Measurements from ENCODE around the gene SRGAP3.

SRGAP3 gene

GRCh38 chr3:9036404-9037131, 212.9 kb downstream of the SRGAP3 start:
- no peak for DNase-seq

DNA sequence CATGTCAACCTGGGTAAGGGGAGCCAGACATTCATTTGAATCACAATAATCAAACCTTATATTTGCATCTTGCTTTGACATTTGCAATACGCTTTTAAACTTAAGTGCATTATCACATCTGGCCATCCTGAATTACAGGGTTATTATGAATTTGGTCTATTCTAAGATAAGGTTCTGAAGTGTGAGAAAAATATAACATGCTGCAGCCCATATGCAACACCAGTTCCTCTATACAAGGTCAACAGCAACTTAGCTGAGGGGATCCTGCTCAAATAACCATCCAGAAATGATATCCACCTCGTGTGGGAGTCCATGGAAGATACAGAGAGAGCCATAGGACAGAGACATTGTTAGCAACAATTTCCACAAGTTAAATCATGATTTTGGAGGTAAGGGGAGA, 213.5 kb downstream of the SRGAP3 start:
- DNase-seq, result no peak

DNA sequence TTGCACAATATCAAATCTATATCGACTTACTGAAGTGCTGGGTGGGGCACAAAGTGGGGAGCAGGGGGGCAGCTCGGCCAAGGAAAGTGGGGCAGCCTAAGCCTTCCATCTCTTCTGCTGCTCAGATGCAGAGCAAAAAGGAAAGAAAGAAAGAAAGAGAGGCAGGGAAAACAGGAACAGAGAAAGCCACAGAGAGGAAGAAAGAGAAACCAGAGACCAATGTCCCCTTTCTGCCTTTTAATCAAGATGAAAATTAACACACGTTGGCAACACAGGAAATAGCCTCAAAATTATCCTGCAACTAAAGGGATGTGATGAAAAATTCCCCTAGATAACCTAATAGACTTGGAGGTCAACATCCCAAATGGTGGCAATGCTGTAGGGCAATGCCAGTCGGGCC, 214.0 kb downstream of the SRGAP3 start:
- no peak for DNase-seq

DNA sequence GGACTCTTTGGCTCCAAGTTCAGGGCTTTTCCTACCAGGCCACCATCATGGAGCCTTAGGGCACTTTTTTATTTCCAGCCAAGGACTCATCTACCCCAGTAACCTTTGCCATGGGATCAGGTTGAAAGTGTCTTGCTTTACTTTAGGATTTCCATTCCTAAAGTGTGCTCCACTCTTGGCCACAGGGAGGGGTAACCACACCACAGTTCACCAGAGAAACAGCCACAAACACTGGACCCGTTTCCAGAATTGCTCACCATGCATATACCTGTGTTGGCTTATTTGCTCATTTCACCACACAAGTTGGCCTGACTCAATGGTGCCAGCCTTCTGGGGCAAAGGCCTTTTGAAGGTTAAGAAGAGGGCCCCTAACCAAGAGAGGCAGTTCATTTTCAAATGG, 215.6 kb downstream of the SRGAP3 start:
- DNase-seq, result no peak

DNA sequence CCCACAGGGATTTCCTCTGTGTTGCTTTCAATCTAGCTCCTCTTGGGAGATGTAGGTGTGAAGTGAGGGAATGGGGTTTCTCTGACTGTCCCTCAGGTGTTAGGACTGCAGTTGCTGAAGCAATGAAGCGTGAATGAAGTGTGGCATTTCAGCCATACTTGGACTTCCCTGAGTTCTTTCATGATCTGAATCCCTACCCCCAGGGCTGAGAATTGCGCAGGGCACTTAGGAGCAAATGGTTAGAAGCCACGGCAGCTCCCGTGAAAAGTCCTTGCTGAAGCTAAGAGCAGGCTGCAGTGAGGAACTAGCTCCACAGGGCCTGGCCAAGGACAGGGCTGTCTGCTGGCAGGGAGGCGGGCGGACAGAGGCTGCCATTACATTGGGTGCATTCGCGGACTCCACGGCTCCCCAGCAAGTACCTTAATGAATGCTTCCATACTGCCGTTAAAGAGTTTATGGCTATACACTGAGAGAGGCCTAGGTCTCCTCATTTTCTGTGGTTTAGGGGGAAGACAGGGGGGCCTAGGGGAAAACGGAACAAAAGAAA, 217.1 kb downstream of the SRGAP3 start:
- no peak for DNase-seq

- no peak for DNase-seq
Observed at GRCh38 chr3:9030034-9030433, 219.4 kb downstream of the SRGAP3 start.

DNA sequence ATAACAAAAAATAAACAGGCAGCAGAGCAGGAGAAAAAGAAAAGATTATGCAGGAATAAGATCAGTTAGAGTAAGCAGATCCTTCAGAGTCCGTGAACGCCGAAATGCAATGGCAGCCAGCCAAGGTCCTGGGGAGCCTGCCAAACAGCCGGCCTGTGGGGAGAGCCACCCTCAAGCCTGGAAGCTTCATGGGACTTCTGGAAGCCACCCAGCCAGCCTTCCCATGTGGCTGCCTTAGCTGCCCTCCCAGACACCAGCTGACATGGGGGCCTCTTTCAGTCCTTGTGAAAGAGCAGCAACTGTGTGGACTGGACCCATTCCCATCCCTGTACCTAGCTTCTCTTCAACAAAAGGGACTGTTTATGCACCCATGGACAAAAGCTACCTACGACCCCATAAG, 221.3 kb downstream of the SRGAP3 start:
- DNase-seq, result no peak

DNA sequence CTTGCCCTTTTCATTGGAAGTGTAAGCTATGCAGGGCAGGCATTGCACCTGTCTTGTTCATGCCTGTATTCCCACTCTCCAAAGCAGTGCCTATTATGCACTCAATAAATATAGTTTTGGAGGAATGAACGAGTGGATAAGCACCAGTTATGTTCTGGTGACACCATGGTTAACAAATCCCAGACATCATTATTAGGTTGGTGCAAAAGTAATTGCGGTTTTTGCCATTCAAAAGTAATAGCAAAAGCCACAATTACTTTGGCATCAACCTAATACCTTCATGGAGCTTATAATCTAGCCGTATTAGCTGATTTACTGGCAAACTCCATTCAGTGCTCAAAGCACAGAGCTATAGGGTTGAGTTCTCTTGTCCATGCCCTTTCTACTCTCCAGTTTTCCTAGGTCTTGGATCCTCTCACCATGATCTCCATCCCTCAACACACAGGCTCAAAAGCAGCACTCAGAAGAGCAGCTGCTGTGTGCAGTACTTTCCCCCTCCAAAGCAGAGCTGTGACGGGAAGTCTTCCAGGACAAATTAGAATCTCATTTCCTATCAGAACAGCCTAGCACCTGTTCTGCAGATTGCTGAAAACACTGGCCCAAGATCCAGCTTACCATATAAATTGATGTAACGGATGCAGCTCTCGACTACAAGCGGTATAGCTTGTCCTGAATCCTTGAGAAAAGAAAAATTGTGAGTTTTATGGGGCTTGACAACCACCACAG, 223.0 kb downstream of the SRGAP3 start:
- no peak for DNase-seq

GRCh38 chr3:9024341-9024740, 225.1 kb downstream of the SRGAP3 start:
- DNase-seq, result no peak

- no peak for DNase-seq
Observed at GRCh38 chr3:9023226-9023590, 226.2 kb downstream of the SRGAP3 start.

GRCh38 chr3:9022305-9023225, 226.9 kb downstream of the SRGAP3 start:
- no peak for DNase-seq

DNA sequence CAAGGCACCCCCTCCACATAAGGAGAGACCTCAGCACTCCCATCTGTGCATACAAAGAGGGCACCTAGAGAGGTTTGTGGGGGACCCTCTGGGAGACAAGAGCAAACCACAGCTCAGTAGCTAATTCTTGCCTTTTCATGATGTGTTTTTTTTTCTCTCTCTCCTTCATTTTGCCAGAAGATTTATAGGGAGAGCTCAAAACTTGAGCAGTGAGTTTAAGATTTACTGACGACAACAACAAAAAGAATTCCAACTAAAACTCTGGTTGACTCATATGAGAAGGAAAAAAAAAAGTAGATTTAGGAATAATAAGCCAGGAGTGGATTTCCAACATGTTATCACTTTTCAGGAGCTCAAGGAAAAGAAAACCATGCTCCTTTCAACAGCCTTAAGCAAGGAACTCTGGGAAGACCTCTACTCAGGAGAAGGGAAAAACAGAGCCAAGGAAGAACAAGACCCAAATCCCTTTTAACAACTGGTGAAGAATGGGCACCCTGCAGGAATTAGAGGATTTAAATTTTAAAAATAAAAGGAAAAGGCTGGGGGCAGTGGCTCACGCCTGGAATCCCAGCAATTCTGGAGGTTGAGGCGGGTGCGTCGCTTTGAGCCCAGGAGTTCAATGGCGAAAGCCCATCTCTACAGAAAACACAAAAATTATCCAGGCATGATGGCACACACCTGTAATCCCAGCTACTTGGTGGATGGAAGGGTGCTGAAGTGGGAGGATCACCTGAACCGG, 228.0 kb downstream of the SRGAP3 start:
- DNase-seq, result no peak

DNA sequence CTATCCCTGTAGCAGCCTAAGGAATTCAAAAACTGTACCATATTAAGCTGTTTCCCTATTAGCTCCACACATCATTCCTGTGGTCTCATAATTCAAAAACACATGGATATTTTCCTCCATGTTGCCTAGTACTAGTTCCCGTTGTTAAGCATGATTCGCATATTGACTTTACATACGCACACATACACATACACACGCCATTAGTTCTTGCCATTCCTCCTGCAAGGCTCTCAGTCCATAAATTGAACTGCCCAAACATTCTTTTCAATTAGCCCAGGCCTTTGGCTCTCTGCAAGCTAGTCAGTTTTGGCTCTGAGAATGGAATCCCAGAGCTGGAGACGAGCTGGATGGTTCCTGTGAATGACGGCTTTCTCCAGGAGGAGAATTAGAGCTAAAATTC, 229.0 kb downstream of the SRGAP3 start:
- no peak for DNase-seq

- no peak for DNase-seq
Observed at GRCh38 chr3:9019259-9019961, 230.0 kb downstream of the SRGAP3 start.

- DNase-seq, result no peak
Observed at GRCh38 chr3:9015250-9015649, 234.2 kb downstream of the SRGAP3 start.

DNA sequence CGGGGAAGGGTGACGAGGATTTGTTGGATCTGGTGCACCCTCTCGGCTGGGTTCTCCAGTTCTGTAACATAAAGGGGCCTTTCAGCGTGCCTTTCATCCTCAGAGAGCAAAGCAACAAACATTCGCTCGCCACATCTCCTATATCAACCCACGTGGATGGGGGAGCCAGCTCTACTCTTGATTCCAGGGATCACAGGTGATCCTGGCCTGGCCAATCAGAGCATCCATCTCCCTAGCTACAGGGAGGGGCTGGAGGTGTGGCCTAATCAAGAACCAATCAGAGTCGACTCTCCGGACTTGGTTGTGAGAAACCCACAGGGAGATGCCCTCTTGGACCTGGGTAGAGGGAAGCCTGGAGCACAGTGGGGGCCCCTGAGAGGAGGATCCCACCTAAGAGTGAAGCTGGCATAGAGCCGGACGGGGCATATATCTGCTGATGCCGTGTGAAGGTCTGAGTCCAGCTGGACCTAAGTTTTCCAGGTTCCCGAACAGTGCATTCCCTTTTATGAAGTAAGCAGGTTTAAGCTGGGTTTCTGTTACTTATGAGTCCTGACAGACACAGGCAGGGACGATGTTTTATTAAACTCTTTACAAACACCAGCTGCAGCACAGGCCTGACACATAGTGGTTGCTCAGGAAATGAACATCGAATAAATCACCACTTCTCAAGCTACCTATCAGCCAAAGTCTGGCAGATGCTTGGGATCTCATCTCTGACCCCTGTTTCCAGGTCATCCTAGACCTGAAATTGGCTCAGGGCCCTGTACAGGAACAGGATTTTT, 235.5 kb downstream of the SRGAP3 start:
- no peak for DNase-seq

DNA sequence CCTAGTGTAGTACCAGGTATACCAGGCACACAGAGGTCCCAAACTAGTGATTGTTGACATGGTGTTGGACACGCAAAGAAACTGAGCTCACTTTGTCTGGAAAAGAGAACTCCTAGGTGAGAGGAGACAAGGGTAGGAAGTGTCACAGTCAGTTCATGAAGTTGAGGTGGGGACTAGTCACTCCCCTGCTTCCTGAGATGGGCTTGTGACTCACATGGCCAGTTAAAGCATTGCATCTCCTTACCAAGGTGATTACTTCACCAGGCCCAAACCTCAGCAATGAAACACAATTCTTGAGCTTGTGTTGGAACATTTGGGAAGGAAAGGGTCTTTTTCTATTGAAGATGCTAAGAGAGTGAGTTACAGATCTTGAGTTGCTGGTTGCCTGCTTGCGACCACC, 236.9 kb downstream of the SRGAP3 start:
- DNase-seq, result no peak

DNA sequence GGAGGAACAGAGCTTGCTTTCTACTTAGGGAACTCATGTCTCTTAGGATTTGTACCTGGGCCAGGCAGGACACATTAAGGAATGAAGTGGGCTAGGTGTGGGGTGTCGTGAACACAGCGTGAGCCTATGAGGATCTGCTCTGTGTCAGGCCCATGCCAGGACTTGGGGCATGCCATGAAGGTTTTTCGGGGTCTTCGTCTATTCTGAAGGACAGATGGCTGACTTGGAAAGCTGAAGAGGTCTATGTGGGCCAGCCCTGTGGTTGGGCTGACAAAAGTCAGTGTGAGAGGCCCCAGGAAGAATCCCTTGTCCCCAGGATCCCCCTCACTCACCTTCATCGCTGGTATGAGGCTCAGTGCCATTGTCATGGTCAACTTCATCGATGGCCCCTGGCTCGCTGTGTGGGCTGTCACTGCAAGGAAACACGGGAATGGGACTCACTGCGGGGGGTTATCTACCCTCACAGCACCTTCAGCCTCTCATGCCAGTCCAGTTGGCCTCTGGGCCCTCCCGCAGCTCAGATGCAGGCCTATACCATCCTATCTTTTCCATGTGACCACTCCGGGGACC, 239.4 kb downstream of the SRGAP3 start:
- no peak for DNase-seq

DNA sequence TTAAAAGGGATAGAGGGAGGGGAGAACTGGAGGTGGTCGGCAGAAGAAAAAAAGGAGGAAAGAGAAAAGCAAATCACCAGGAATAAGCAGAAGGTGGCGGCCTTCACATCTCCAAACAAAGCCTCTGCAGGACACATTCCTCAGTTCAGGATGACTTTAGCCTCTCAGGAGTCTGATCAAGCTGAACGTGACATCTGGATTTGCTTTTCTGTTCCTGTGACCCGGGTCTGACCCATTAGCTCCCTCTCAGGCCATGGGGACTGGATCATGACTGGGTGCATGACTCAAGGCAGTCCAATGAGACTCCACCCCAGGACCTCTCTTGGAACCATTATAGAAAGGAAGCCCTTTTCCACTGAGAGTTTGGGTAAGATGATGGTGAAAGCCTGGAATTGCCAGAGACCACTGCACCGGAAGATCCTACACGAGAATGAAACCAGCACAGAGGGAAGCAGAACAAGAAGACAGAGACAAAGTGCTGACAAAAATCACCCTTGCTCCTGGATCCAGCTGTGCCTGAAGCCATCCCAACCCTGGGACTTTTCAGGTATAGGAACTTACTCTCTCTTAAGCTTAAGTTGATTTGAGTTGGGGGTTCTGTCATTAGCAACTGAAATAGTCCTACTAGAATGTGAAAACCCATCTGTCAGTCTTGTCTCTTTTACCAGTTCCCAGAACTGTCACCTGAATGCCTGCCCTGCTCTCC, 240.7 kb downstream of the SRGAP3 start:
- DNase-seq, result no peak

DNA sequence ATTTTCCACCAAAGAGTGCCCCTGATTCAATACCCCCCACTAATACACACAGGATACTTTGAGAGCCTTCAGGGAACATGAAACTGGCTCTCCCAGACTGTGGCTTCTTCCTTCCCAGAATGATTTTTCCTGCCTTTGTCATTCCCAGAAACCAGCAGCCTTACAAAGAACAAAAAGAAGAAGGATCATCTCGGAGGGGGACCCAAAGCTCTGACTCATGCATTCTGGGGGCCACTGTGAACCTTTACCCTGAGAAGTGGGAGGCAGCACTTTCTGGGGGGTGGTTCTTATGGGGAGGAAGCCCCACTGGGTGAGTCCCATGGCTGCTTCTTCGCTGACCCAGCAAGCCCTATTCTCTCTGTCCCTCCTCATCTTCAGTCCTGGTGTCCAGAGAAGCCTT, 241.5 kb downstream of the SRGAP3 start:
- DNase-seq, result no peak
